ENCODE data around the gene GPBAR1. TPM values are rescaled to one million over a fixed set of nuclear protein-coding genes. Genes with fewer than 3 reads are reported as not detected.

Gene GPBAR1
- total and polyA plus RNA-seq, 2 of the 8 experiments (the other 6 are each of a cell fraction or from before 2014, with no cell fraction given), result 0.32 to 0.59 TPM

GRCh38 chr2:218289639-218290315 is 29.0 kb downstream of the GPBAR1 start (continued):
- TF ChIP-seq SRF (IDR thresholded peaks at IDR 0.05; ENCODE audit: low read depth, low read length), result no peak
- TF ChIP-seq POLR2AphosphoS5 (IDR thresholded peaks at IDR 0.05; ENCODE audit: low read depth, low read length), result no peak
- no peak for TF ChIP-seq SP1 (IDR thresholded peaks at IDR 0.05; ENCODE audit: low read depth, low read length)
- no peak for TF ChIP-seq SP2 (IDR thresholded peaks at IDR 0.05; ENCODE audit: low read length)
- no peak for TF ChIP-seq NANOG (IDR thresholded peaks at IDR 0.05; ENCODE audit: insufficient read depth, low read depth, low read length, poor library complexity, severe bottlenecking)
